BE2C (cell line): ENCODE measurements around the gene KLHDC8B.

ENCODE experiments used
- DNase-seq: peaks from one replicate; pipeline ENCODE4 v3.0.0-alpha.2; 2020
- H3K27me3 ChIP-seq: fragments of 250-450 bp; sonication (Bioruptor Pico); 2 replicates; pipeline ENCODE4 v1.5.1; 2020; ENCODE audit warnings: mild to moderate bottlenecking
- H3K36me3 ChIP-seq: fragments of 250-450 bp; sonication (Bioruptor Pico); 2 replicates; pipeline ENCODE4 v1.5.1; 2020; ENCODE audit warnings: mild to moderate bottlenecking
- H3K4me1 ChIP-seq: fragments of 250-450 bp; sonication (Bioruptor Pico); 2 replicates; pipeline ENCODE4 v1.5.1; 2020
- H3K4me3 ChIP-seq: 2 replicates; pipeline ENCODE4 v1.5.1; 2011; ENCODE audit warnings: low read depth, low read length
- H3K9me3 ChIP-seq: fragments of 250-450 bp; sonication (Bioruptor Pico); 2 replicates; pipeline ENCODE4 v1.5.1; 2020
- CTCF ChIP-seq: IDR thresholded peaks from 2 replicates; pipeline ENCODE4 v1.5.1; 2012; ENCODE audit warnings: mild to moderate bottlenecking, low read depth, low read length

KLHDC8B gene

GRCh38 chr3:49170744-49171118 is 667 bp upstream of the KLHDC8B start:
- Histone ChIP-seq H3K4me3 (no peak overlapping the region), H3K9me3 (no peaks in the 10 kb centered on the region), H3K4me1 (peaks cover 14% of the 10 kb centered on the region), H3K27me3 (no peaks in the 10 kb centered on the region), H3K36me3 (peaks cover 7% of the 10 kb centered on the region)
- DNase-seq = no peak
- no peak for TF ChIP-seq CTCF

GRCh38 chr3:49171775-49172500 is 540 bp downstream of the KLHDC8B start:
- peaks cover 14% of the 10 kb centered on the region for H3K4me1 ChIP-seq
- H3K4me3 ChIP-seq = peak overlapping the region; percentile 76
- no peaks in the 10 kb centered on the region for H3K9me3 ChIP-seq
- DNase-seq = no peak
- H3K36me3 ChIP-seq = peaks cover 10% of the 10 kb centered on the region
- no peaks in the 10 kb centered on the region for H3K27me3 ChIP-seq
- no peak for TF ChIP-seq CTCF

DNA sequence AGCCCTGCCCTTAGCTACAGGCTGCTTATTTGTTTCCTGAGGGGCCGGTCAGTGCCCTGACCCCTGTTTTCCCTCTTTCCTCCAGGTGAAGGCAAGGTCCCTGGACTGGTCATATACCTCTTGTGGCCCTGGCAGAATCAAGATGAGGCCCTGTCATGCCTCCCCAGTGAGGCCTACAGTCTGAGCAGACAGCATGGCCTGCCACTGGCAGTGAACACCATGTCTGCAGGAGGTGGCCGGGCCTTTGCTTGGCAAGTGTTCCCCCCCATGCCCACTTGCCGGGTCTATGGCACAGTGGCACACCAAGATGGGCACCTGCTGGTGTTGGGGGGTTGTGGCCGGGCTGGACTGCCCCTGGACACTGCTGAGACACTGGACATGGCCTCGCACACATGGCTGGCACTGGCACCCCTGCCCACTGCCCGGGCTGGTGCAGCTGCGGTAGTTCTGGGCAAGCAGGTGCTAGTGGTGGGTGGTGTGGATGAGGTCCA is 1.2 kb downstream of the KLHDC8B start:
- Histone ChIP-seq H3K4me3 (peak overlapping the region; percentile 76), H3K27me3 (no peaks in the 10 kb centered on the region), H3K9me3 (no peaks in the 10 kb centered on the region), H3K4me1 (peaks cover 14% of the 10 kb centered on the region), H3K36me3 (peaks cover 10% of the 10 kb centered on the region)
- no peak for DNase-seq
- TF ChIP-seq CTCF = no peak

DNA sequence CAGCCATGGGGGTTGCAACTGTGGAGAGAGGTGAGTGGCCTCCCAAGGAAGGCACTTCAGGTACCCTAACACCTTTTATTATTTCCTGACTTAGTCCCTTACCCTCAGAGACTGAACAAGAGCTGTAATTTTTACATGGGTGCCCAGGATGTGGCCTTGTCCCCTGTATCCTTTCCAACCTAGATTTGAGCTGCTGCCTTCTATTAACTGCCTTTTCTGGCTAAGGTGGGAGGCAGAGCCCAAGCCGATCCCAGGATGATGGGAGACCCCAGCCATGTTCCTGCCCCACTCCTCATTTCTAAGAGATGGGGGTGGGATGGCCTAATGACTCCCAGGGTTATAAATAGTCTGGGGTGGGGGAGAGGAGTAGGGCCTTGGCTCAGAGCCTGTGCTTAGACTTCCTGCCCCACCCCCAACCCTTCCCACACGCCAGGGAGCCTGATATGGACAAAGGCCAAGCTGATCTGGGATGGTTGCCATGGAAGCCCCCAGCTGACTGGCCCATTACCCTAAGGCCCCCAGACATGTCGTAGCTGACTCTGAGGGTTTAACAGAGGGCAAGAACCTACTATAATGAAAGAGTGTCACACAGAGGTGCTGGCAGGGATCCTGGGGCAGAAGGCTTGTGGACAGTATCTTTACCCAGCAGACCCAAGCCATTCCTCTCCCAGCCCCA is 1.9 kb downstream of the KLHDC8B start:
- TF ChIP-seq CTCF = no peak
- Histone ChIP-seq H3K27me3 (no peaks in the 10 kb centered on the region), H3K36me3 (peaks cover 10% of the 10 kb centered on the region), H3K9me3 (no peaks in the 10 kb centered on the region), H3K4me1 (peaks cover 14% of the 10 kb centered on the region), H3K4me3 (peak overlapping the region; percentile 76)
- DNase-seq = peak; percentile 79

GRCh38 chr3:49173792-49174170 is 2.4 kb downstream of the KLHDC8B start:
- H3K9me3 ChIP-seq = no peaks in the 10 kb centered on the region
- peaks cover 14% of the 10 kb centered on the region for H3K4me1 ChIP-seq
- H3K4me3 ChIP-seq = peak overlapping the region; percentile 39

More at GRCh38 chr3:49173792-49174170, 2.4 kb downstream of the KLHDC8B start:
- peaks cover 10% of the 10 kb centered on the region for H3K36me3 ChIP-seq
- no peaks in the 10 kb centered on the region for H3K27me3 ChIP-seq
- DNase-seq = peak; percentile 69
- no peak for TF ChIP-seq CTCF
